Prostate gland (tissue), 2 donors: ENCODE results near the gene DYNC1I1.

ENCODE experiments used
- CTCF ChIP-seq, 4 experiments: fragments of 200-600 bp in 2 of 4; fragments of 450-650 bp in 2 of 4; sonication (generic) in 2 of 4; IDR thresholded peaks; 1 replicate in 3 of 4; 2 replicates in 1 of 4; pipeline ENCODE4 v1.5.1; 2016 to 2019; ENCODE audit warnings: antibody characterized with exemption in 4 of 4, mild to moderate bottlenecking in 2 of 4, moderate library complexity in 2 of 4
- POLR2A ChIP-seq: fragments of 450-650 bp; IDR thresholded peaks from one replicate; pipeline ENCODE4 v1.6.1; 2016; ENCODE audit warnings: antibody characterized with exemption, mild to moderate bottlenecking
- POLR2AphosphoS5 ChIP-seq: sonication (generic); formaldehyde crosslinking; IDR thresholded peaks from one replicate; pipeline ENCODE4 v1.6.1; 2017; ENCODE audit warnings: antibody characterized with exemption

GRCh38 chr7:95919556-95919955 is 147.2 kb downstream of the DYNC1I1 start:
- TF ChIP-seq CTCF (IDR thresholded peaks at IDR 0.05) (no peak), POLR2AphosphoS5 (no peak), POLR2A (no peak)
